ENCODE measurements around the gene MIDN. TPM values are rescaled to one million over a fixed set of nuclear protein-coding genes. Genes with fewer than 3 reads are reported as not detected.

MIDN gene
- total RNA-seq, 4 donors from 2014 or later, result 89.0 to 153 (median 105) TPM

DNA sequence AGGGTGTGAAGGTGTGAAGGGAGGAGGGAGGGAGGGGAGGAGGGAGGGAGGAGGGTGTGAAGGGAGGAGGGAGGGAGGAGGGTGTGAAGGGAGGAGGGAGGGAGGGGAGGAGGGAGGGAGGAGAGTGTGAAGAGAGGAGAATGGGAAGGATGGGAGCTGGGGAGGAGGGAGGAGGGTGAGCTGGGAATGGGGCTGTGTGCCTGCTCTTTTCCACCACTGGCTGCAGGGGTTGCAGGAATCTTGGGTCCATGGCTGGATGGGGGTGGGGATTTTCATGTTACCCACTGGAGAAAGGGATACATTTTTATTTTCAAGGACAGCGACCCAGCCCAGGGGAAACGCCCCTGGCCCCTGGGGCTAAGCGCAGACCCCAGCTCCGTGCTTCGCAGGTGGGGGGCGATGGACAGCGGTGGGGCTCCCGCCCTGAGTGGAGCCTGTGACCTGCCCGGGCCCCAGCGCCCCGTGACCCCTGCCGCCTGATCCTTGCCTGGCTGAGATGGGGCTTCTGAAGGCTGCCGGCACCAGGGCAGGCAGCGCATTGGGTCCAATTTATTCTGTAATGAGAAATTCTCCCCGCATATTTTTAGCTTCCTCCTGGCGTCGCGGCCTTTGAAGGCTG, 34.3 kb downstream of the MIDN start:
- no peaks in the 10 kb centered on the region for H3K9me3 ChIP-seq
- peaks cover 48% of the 10 kb centered on the region for H3K27me3 ChIP-seq
- TF ChIP-seq, protein P1, sequence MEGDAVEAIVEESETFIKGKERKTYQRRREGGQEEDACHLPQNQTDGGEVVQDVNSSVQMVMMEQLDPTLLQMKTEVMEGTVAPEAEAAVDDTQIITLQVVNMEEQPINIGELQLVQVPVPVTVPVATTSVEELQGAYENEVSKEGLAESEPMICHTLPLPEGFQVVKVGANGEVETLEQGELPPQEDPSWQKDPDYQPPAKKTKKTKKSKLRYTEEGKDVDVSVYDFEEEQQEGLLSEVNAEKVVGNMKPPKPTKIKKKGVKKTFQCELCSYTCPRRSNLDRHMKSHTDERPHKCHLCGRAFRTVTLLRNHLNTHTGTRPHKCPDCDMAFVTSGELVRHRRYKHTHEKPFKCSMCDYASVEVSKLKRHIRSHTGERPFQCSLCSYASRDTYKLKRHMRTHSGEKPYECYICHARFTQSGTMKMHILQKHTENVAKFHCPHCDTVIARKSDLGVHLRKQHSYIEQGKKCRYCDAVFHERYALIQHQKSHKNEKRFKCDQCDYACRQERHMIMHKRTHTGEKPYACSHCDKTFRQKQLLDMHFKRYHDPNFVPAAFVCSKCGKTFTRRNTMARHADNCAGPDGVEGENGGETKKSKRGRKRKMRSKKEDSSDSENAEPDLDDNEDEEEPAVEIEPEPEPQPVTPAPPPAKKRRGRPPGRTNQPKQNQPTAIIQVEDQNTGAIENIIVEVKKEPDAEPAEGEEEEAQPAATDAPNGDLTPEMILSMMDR (IDR thresholded peaks at IDR 0.05), result no peak
- TF ChIP-seq POLR2AphosphoS5 (IDR thresholded peaks at IDR 0.05) (no peak), POLR2A (IDR thresholded peaks at IDR 0.05) (no peak), EP300 (IDR thresholded peaks at IDR 0.05) (no peak)
- DNase-seq (ENCODE audit: low spot score in 2 of 2), result no peak
- H3K36me3 ChIP-seq, result peaks cover 13% of the 10 kb centered on the region
- H3K4me3 ChIP-seq, result no peak overlapping the region
- peaks cover 8% of the 10 kb centered on the region for H3K4me1 ChIP-seq
- WGBS, result 82% methylated on average over 4 of the region's 18 CpGs
- no peak overlapping the region for H3K27ac ChIP-seq

DNA sequence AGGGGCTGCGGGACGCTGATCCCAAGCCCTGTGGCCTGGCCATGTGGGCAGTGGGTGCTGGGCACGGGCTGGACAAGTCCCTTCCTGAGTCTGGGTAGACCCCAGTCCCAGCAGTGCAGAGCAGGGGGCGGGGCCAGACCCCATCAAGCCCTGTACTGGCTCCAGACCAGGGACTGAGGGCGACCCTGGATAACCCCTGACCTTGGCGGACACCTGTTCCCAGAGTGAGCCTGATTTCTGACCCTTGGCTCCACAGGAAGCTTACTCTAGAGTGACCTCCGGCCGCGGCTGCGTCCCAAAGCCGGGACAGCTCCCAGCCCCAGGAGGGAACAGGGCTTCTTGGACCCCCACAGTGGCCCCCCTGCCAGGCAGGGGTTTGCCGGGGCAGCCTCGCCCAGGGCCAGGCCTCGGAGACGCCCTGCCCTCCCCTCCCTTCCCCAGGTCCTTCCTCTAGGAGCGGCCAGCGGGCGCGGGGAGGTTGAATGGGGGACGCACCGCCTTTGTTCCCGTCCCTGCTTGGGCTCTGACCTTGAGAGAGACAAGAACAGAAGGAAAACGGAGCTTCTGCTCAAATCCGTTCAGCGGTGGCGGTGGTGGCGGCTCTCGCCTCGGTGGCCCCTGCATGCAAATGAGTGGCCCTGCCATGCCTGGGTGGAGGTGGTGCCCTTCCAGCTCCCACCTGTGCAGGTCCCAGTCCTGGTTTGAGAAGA, 35.0 kb downstream of the MIDN start:
- TF ChIP-seq POLR2AphosphoS5 (IDR thresholded peaks at IDR 0.05) (no peak), POLR2A (IDR thresholded peaks at IDR 0.05) (no peak), EP300 (IDR thresholded peaks at IDR 0.05) (no peak)
- TF ChIP-seq, protein P1 (IDR thresholded peaks at IDR 0.05), result no peak
- no peak for DNase-seq (ENCODE audit: low spot score in 2 of 2)
- H3K4me3 ChIP-seq, result no peak overlapping the region
- H3K27me3 ChIP-seq, result peaks cover 55% of the 10 kb centered on the region
- 100% methylated on average over 2 of the region's 29 CpGs for WGBS
- no peaks in the 10 kb centered on the region for H3K9me3 ChIP-seq
- no peak overlapping the region for H3K27ac ChIP-seq
- peaks cover 8% of the 10 kb centered on the region for H3K4me1 ChIP-seq
- peaks cover 9% of the 10 kb centered on the region for H3K36me3 ChIP-seq

DNA sequence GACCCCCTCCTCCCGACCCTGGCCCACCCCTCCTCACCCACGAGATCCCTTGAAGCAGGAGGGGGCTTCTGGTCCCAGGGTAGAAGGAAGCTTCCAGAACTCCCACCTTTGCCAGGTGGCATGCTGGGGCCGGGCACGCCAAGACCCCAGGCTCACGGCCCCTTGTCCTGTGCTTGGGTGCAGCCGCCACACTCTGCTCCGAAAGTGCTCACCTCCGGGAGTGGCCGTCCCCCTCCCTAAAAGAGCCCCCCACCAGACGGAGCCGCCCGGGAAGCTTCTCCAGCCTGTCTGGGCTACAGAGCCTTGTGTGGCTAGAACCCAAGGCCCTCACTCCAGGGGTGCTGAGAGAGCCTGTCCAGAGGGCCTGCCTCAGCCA, 35.5 kb downstream of the MIDN start:
- peaks cover 8% of the 10 kb centered on the region for H3K4me1 ChIP-seq
- H3K4me3 ChIP-seq, result no peak overlapping the region
- H3K27ac ChIP-seq, result no peak overlapping the region
- peaks cover 6% of the 10 kb centered on the region for H3K36me3 ChIP-seq
- TF ChIP-seq EP300 (IDR thresholded peaks at IDR 0.05) (no peak), POLR2AphosphoS5 (IDR thresholded peaks at IDR 0.05) (no peak), POLR2A (IDR thresholded peaks at IDR 0.05) (no peak)
- TF ChIP-seq, protein P1 (IDR thresholded peaks at IDR 0.05), result no peak
- WGBS, result no CpG with 5 or more reads among the region's 12 CpGs
- no peaks in the 10 kb centered on the region for H3K9me3 ChIP-seq
- DNase-seq (ENCODE audit: low spot score in 2 of 2), result no peak
- peaks cover 60% of the 10 kb centered on the region for H3K27me3 ChIP-seq

DNA sequence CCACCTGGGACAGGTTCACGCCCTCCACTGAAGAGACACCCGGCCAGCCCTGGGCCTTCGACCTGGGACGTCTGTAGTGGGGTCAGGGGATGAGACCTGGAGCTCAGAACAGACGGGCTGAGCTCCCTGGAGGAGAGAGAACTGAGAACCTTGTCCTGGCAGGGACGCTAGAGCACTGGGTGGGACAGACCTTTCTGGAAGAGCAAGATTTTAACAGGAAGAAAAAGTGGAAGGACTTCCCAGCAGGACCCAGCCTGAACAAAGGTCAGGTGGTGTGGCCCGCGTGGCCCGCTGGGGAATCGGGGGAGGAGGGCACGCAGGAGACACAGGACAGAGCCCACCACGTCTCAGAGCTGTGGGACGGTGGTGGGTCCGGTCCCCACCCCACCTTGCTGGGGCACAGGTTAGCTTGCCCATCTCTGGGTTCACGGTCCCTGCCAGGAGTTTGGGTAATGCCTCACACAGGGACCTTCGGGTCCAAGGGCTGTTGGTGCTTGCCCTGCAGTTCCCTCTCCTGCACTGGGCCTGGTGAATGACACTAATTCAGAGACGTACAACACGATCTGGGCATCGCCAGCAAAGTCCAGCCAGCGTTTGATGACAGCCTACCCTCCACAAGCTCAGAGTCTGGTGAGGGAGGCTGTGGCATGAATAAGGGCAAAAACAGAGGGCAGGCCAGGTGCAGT, 36.1 kb downstream of the MIDN start:
- WGBS, result 48% methylated on average over 9 of the region's 20 CpGs
- Histone ChIP-seq H3K9me3 (no peaks in the 10 kb centered on the region), H3K4me3 (no peak overlapping the region), H3K27ac (no peak overlapping the region), H3K4me1 (peaks cover 8% of the 10 kb centered on the region), H3K36me3 (peaks cover 1% of the 10 kb centered on the region), H3K27me3 (peaks cover 65% of the 10 kb centered on the region)
- TF ChIP-seq EP300 (IDR thresholded peaks at IDR 0.05) (no peak), POLR2A (IDR thresholded peaks at IDR 0.05) (no peak), POLR2AphosphoS5 (IDR thresholded peaks at IDR 0.05) (no peak)
- TF ChIP-seq, protein P1 (IDR thresholded peaks at IDR 0.05), result no peak
- DNase-seq (ENCODE audit: low spot score in 2 of 2), result peak in 1 of 2 donors; percentile 51

All from suprapubic skin (tissue), 4 donors.